GM21717 (cell line): ENCODE measurements around the gene CRADD.

Source experiments
- ATAC-seq: cut with Tn5 transposase; IDR thresholded peaks from one replicate; pipeline ENCODE4 v1.9.1; 2021; ENCODE audit warnings: mild to moderate bottlenecking, moderate library complexity; ENCODE audit not compliant: unreplicated experiment

CRADD gene

DNA sequence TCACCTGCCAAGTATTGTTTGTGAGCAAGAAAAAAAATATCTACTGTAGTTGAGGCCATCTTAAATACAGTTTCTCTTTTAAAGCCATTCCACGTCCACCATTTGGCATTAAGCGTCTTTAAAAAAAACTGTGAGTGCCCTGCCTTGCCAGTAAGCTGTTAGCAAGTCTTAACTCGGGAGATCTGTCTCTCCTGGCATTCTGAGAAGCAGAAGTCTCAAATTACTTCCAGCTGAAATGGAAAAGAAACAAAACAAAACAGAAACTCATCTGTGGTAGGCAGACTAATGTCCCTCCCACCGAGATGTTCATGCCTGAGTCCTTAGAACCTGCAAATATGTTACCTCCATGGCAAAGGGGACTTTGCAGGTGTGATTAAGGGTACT lies 126.2 kb downstream of the CRADD start:
- no peak for ATAC-seq

DNA sequence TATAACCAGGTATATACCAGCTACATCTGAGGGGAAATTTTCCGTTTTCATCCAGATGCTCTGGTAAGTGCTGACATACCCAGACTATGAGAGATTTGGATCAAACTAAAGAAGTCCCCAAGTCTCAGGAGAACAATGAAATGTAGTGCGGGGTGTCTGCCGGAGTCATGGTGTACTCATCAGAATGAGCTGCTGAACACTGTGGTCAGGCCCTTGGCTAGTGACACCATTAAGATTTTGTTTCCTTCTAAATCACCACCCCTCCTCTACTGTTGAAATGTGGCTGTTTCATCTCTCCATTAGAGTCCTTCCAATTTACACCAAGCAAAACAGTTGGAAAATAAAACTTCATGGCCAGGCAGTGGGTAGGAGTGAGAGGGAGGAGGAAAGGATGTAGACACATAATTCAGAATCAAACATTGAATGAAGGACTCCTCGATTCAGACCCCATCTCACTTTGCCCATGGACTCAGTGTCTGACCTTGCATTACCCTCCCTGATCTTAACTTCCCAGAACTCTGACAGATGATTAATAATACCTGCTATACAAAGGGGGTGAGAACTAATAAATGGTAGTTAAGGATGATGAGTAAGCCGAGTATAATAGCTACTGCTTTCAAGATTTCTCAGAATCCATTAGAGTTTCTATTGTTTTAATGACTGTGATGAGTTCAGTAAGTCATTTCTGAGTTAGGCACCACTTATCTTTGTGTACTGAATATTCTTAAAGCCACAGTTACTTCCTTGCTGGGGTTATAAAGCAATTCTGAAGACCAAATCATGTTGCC lies 127.4 kb downstream of the CRADD start:
- no peak for ATAC-seq

DNA sequence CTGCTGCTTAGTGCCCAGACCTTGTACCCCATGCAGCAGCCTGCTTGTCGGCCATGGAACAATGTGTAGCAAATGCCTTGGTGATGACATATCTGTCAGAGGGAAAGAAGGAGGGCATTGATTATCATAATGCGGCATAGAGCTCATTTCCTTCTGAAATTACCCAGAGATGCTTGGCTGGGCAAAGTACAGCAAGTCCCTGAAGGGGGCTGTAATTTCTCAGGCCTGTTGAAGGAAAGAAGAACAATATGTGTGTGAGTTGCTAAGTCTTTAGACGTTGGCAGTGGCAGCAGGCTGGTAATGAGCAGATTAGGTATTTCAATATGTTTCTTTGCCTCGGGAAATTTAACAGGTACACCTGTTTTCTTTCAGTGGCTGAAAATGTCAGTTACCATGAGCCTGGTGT lies 128.6 kb downstream of the CRADD start:
- ATAC-seq = no peak

DNA sequence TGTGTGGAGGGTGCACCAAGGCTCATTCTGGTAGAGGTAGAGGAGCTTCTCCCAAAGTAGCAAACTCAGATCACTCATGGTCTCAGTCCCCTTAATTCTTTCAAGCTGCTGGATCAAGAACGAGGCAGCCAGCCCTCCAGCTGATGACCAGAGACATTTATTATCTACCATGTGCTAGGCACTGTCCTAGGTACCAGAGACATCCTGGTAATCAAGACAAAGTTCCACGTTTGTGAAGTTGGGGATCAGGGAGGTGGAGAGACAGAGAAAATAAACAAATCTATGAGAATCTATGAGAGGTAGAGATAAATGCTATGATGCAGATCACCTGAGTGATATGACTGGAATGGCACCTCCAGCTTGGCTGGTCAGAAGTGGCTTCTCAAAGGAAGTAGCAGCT lies 130.2 kb downstream of the CRADD start:
- no peak for ATAC-seq

DNA sequence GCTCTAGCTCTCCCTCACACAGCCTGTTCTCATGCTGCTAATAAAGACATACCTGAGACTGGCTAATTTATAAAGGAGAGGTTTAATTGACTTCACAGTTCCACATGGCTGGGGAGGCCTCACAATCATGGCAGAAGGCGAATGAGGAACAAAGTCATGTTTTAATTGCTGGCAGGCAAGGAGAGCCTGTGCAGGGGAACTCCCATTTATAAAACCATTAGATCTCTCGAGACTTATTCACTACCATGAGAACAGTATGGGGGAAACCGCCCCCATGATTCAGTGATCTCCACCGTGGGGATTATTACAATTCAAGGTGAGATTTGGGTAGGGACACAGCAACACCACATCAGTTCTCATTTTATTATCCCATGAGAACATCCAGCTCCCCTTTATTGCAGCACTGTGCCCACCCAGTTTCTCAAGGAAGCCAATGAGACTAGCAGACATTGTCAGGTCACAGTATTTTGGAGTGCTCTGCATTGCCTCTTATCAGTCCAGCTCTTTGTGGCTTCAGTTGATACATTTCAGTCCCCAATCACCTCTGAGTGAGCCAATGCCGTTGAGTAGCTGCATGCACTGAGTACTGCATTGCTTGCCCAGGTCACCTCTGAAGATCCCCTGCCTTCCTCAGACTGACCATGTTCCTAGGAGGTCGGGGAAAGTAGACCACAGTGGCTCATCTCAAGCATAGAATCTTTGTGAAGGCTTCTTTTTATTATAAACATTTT lies 131.2 kb downstream of the CRADD start:
- ATAC-seq = no peak

DNA sequence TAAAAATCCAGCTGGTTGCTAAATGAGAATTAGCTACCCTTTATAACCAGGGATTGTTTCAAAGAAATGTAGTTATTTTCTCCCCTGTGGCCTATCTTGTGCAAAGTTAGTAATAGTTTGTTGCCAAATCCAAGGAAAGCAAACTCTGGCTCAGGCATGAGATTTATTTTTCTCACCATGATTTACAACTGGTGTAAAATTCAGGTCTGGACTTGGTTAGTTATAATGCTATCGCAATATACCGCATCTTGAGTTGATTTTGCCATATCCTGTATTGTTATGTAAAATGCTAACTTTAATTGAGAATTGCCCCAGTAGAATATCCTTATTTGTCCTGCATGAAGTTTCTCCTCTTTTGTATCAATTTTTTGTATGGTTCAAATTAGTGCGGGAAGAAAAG lies 135.5 kb downstream of the CRADD start:
- no peak for ATAC-seq

DNA sequence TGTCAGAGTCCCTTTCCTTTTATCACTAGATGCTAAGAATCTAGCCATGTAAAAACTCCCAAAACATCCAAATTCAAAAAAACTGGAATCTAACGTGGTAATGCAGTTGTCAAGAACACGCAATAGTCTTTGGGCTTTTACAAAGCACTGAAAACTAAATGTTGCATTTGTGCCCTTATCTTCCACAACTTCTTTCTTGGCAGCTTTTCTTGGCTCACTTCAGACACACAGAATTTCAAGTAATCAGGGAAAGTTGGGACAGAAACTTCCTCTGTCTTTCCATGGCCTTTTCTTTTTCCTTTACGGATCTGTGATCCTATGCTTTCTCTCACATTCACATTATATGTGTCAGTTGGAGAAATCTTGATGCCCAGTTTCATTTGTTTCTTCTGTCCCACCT lies 136.0 kb downstream of the CRADD start:
- ATAC-seq = no peak

DNA sequence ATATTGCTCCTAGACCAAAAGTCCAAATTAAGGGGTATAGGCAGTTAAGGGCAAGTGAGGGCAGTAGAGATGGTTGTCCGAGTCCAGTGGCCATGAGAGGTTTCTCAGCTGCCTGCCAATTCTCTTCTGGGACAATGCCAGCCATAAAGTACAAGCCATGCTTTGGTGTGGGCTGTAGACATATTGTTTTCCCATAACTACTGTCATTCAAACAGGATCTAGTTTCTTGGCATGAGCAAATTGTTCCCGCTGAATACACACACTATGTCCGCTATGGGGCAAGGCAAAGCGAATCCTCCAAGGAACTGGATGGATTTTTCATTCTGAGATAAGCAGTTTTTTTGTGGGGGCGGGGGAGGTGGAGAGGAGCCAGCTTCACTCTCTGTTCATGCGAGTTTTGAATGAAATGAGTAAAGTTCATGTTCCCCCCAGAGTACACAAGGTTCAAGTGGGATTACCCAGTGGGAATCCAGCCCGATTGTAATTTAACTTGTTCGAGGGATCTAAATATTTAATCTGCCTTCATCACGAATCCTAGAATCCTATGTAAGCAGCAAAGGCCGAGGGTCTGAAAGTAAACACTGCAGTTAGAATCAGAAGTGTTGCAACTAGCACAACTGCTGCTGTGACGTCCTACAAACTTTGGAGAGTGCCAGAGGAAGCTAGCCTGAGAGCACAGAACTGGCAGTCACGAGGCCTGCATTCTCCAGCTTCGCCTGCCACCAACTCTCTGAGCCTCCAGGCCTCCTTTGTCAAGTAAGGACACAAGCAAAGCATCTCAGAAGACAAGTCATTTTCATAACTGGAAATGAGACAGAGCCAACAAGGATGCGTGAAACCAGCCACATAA lies 137.0 kb downstream of the CRADD start:
- no peak for ATAC-seq

DNA sequence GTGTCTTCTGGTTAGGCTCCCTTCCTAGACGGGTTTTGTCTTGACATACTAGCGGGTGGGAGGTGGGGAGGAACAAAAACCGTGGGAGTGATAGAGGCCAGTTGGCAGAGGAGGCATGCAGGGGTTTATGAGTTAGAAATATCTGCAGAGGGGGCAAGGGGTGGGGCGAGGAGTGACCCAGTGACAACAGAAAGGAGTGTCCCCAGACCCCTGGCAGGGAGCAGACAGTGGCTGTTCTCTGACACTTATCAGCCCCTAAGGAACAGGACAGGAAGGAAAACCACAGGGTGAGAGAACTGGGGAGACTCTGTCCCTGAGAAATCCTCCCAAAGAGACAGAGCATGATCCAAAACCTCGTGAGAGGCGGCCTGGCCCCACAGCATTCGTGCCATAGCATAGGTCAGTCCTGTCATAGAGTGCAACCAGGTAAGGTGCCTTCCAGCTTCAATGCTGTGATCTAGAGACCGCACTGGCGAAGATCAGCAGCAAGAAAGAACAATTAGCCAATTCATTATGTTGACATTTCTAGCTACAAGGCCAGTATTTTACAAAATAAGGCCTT lies 141.4 kb downstream of the CRADD start:
- ATAC-seq = no peak

DNA sequence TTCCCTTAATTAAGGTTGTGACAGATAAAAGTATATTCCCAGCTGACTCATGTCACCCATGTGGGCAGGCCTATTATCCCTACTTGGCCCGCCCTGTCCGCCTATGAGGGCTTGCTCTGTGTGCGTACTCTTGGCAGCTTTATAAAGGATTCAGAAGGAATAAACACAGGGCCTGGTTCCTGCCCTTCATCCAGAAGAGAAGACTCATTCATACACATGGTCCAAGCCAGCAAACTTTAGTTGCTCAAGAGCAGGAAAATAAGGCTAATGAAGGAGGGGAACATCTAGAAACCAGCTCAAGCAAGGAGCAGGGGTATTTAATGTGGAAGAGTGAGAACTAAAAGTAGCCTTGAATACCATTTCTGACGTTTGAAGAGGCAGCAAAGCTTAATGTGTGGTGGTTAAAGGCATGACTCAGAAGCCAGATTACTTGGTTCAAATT lies 141.9 kb downstream of the CRADD start:
- ATAC-seq = no peak

DNA sequence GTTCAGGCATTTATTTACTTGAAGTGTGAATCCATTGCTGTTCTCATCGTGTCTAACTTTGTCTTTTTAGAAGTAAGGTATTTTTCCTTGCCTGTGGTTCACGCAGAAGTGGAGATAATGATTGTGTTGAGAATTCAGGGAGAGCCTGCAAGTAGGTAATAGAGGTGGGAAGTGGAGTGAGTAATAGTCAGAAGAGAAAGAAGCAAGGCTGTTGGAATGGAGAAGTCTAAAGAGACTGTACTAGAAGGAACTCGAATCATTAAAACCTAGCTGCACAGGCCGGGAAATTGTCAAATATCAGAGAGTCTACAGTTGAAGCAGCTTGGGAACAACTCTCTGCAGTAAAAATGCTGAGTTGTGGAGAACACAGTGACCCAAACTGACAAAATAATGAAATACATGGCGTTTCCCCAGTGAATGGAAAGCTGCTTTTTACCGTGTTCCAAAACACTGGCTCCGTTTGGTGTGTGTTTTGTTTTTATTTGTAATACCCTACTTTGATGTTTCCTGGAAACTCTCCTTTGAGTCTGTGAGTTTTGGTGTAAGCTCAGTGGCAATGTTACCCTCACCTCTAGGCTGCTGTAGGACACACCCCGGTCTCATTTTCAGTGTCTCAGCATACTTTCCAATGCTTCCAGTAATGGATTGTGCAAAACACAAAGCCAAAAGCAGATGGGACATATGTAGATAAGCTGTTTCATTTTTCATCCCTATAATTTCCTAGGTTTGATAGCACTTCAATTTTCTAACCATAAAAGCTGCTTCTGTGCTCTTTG lies 146.6 kb downstream of the CRADD start:
- ATAC-seq = no peak

DNA sequence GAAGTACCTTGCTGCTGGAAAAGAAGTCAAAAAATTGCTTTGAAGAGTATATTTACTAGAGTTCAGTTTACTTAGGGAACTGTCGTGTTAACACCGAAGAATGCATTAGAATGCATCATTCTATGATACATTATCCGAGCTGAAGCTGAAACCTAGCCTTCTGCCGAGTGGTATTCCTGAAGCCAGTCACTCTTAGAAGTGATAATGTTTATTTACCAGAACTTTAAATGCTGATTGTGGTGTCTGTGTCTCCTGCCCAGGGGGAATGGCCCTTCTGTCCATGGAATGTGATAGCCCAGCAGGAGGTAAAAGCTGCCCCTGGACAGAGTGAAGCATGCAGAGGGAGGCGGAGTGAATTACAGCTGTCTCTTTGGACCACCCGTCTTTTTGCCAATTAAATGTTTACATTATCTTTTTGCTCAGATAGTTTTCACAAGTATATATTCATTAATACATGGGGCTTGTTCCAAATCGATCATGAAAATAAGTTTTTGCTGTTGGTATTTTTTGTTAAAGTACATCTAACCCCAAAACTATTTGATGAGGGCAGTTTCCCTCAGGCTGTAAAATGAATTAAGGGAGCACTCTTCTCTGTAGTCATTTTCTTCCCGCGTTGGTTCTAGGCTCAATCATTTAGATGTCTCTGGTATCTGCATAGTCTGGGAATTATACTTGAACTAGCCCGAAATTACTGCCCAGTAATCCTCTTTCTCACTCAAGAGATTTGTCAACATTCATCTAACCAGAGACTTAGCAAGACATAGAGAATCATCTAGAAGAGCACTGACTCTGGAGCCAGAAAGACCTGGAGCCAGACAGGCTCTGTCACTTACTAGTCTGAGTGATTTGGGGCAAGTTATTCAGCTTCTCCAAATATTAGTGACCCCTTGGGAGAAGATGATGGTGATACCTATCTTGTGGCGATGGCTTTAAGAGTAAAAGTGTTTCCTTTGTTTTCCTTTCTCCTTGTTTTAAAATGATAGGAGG lies 147.6 kb downstream of the CRADD start:
- no peak for ATAC-seq

DNA sequence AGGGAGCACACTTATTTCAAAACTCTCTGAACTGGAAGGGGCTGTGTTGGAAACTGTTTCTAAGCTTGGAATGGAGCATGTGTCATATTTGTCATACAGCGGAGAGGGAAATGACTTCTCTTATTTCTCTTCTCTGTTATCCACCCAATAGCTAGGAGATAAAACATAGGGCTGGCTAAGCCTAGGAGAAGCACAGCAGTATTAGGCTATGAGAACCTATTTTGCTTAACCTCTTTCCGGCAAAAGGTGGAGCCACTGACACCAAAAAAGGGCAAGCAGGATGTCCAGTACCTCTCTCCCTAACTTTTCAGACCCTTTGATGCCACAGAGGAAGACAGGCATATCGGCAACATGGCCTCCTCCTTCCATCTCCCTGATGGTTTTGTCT lies 148.3 kb downstream of the CRADD start:
- ATAC-seq = no peak

DNA sequence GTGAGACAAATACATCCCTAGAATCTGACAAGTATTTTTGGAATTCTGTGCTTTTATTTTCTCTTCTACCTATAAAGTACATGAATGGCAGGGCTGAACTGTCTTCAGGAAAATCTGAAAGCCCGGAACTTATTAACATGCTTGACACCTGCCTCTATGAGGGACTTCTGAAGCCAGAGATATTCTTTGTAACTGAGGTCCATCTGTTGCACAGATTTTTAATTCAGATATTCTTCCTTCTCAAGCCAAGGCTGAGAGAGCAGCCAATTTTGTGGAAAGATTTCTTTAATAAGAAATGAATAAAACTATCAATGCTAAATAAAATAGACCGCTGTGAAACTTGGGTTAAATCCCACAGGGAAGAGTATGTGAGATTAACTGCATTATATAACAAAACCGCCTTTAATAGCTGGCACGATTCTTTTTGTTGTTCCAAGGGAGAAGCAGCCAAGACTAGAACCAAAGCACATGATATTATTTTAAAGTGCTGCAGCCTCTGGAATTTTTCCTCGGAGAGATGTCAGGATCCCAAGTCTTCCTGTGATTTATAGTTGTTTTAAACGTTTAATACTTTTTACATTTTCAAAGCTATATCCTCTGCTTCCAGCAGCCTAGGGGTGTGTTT lies 148.9 kb downstream of the CRADD start:
- no peak for ATAC-seq

DNA sequence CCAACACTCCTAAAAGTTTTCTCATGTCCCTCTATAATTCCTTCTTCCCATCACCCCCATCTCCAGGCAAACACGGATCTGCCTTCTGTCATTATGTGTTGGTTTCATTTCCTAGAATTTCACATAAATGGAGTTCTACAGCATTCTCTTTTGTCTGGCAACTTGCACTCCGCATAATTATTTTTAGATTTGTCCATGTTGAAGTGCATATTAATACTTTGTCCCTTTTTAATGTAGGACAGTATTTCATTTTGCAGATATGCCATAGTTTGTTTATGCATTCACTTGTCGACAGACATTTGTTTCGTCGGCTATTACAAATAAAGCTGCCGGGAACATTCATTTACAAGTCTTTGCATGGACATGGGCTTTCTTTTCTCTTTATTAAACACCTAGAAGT lies 150.0 kb downstream of the CRADD start:
- ATAC-seq = no peak

DNA sequence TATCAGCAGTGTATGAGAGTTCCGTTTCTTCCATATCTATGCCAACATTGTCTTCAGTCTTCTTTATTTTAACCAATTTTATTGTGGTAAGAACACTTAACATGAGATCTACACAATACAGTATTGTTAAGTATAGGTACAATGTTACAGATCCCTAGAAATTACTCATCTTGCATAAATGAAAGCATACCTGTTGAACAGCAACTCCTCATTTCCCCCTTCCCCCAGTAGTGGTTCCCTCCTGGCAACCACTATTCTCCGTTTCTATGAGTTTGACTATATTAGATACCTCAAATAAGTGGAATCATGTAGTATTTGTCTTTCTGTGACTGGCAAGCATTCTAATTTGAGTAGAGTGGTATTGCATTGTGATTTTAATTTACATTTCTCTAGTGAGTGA lies 150.5 kb downstream of the CRADD start:
- no peak for ATAC-seq

DNA sequence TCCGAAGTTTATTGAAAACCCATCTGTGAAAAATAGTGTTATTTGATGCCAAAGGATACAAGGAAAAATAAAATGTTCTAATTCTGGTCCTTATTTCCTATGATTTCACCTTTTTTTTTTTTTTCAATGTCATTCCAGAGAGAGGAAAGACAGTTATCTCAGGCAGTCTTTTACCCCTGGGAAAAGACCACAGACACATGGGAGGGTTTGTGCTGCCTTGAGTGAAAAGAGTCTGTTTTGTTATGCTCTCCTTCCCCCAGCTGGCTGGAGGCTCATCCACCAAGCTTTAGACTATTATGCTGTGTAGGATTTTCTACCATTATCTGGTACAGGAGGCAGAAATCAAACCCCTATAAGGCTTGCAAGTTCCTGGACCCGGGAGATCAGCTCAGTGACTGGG lies 151.8 kb downstream of the CRADD start:
- no peak for ATAC-seq

DNA sequence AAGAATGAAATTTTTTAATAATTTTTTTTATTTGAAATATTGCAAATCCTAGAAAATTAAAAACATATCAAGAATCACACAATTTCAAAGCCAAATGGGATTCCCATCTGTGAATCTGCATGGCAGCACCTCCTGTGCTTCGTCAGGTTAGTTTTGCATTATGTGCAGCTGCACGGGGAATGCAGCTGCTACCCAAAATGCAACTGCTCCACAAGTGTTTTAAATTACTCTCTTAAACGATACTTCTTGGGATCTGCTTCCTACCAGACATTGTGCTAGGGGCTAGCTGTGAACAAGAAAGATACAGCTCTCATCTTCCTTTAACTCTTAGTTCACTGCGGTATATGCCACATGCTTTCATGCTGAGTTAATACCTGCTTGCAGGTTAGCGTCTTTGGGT lies 154.2 kb downstream of the CRADD start:
- no peak for ATAC-seq

DNA sequence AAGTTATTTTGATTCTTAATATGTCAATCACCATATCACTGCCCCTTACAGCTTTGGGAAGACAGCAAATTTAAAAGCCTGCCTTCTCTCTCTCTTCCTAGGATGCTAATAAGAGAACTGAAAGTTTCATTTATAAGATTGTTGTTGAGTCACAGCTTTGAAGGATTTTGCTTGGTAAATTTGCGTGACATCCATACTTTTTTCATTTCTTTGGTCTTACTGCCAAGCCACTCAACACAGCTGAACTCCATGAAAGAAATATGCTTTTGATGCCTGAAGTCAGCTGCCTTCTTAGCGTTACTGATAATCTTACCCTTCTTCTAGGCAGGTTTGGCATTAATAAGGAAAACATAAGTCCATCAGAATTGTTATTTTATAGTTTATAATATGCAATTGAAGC lies 155.0 kb downstream of the CRADD start:
- no peak for ATAC-seq
